Measurements from ENCODE around the gene CARS2. TPM values are rescaled to one million over a fixed set of nuclear protein-coding genes. Genes with fewer than 3 reads are reported as not detected.

Gene CARS2
- total and polyA plus RNA-seq, 2 donors (not counting 3 experiments of a cell fraction or from before 2014, with no cell fraction given) = 42.0 to 51.2 TPM

DNA sequence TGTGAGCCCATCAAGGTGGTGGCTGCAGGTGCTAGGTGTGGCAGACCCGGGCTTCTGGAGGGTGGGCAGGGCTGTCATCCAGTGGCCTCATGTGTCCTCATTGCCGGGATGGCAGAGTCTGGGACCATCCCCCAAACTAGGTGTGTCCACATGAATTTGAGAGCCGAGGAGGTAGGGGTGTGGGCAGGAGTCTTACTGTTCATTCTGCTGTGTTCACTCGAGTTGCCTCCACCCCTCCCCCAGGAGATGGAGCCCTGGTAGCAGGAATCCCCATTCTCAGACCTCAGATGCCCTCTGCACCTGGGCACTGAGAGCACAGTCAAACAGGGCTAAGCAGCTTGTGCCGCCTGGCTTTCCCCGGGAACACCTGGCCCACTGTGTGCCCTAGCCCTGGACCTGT lies 68.2 kb downstream of the CARS2 start:
- H3K4me2 ChIP-seq (ENCODE audit: insufficient read depth, low read length) = no peak overlapping the region
- DNase-seq (ENCODE audit: low read depth, low spot score) (no peak), FAIRE-seq (no peak)
- H3K27me3 ChIP-seq (ENCODE audit: control insufficient read depth in 2 of 2, insufficient read depth in 2 of 2, low read length in 2 of 2) = no peaks in the 10 kb centered on the region
- no peak overlapping the region for H3K9ac ChIP-seq (replicated peaks; ENCODE audit: extremely low read depth, insufficient read depth, low read length)
- H3K79me2 ChIP-seq (ENCODE audit: control insufficient read depth, insufficient read depth, low read length) = no peaks in the 10 kb centered on the region
- no TSS peak for BruUV-seq (replicated peaks)
- no peak overlapping the region for H3K4me3 ChIP-seq (replicated peaks in 1 of 3; ENCODE audit: insufficient read depth in 1 of 3, low read depth in 1 of 3, low read length in 3 of 3)
- intact Hi-C loops (cut with micrococcal nuclease) = no loop called here
- no peak overlapping the region for H2AFZ ChIP-seq (ENCODE audit: low read depth, low read length)
- ChIA-PET CTCF (no interaction called here), POLR2A (no interaction called here)
- no peaks in the 10 kb centered on the region for H3K4me1 ChIP-seq (ENCODE audit: control insufficient read depth, extremely low read depth, insufficient read depth, low read length)
- H4K20me1 ChIP-seq (replicated peaks; ENCODE audit: control insufficient read depth, extremely low read depth, insufficient read depth, low read length) = no peaks in the 10 kb centered on the region
- no peaks in the 10 kb centered on the region for H3K9me1 ChIP-seq (replicated peaks; ENCODE audit: control insufficient read depth, extremely low read depth, insufficient read depth, low read length)
- no peak overlapping the region for H3K27ac ChIP-seq (ENCODE audit: insufficient read depth, low read depth, low read length)
- dilution Hi-C loops (cut with MboI; ENCODE audit: extremely low pct_ligation_motif_present, low sequenced_read_pairs) = no loop called here
- no peak for TF ChIP-seq MYC (IDR thresholded peaks at IDR 0.05; ENCODE audit: low read depth, low read length)
- TF ChIP-seq JUN (IDR thresholded peaks at IDR 0.05; ENCODE audit: borderline replicate concordance, insufficient read depth, insufficient read length, low read depth) = no peak
- no peak for TF ChIP-seq EZH2 (IDR thresholded peaks at IDR 0.05; ENCODE audit: borderline replicate concordance, low read depth, low read length, severe bottlenecking)
- TF ChIP-seq, protein P1, sequence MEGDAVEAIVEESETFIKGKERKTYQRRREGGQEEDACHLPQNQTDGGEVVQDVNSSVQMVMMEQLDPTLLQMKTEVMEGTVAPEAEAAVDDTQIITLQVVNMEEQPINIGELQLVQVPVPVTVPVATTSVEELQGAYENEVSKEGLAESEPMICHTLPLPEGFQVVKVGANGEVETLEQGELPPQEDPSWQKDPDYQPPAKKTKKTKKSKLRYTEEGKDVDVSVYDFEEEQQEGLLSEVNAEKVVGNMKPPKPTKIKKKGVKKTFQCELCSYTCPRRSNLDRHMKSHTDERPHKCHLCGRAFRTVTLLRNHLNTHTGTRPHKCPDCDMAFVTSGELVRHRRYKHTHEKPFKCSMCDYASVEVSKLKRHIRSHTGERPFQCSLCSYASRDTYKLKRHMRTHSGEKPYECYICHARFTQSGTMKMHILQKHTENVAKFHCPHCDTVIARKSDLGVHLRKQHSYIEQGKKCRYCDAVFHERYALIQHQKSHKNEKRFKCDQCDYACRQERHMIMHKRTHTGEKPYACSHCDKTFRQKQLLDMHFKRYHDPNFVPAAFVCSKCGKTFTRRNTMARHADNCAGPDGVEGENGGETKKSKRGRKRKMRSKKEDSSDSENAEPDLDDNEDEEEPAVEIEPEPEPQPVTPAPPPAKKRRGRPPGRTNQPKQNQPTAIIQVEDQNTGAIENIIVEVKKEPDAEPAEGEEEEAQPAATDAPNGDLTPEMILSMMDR (IDR thresholded peaks at IDR 0.05; ENCODE audit: extremely low read depth in 1 of 2, insufficient read depth in 1 of 2, low read depth in 1 of 2, low read length in 2 of 2) = no peak
- no peak for TF ChIP-seq GATA2 (IDR thresholded peaks at IDR 0.05; ENCODE audit: insufficient read depth, insufficient read length, low read depth, low read length)
- no peak for TF ChIP-seq POLR2A (IDR thresholded peaks at IDR 0.05; ENCODE audit: low read depth, low read length)
- no peak for TF ChIP-seq FOS (IDR thresholded peaks at IDR 0.05; ENCODE audit: borderline replicate concordance, insufficient read depth, low read length)
- TF ChIP-seq, protein P2, sequence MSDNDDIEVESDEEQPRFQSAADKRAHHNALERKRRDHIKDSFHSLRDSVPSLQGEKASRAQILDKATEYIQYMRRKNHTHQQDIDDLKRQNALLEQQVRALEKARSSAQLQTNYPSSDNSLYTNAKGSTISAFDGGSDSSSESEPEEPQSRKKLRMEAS (IDR thresholded peaks at IDR 0.05; ENCODE audit: insufficient read depth, insufficient read length) = no peak
- no peak for TF ChIP-seq POLR2AphosphoS5 (IDR thresholded peaks at IDR 0.05; ENCODE audit: insufficient read depth, low read depth, low read length)
- H3K9me3 ChIP-seq (replicated peaks; ENCODE audit: control insufficient read depth, insufficient read depth, low read length) = no peaks in the 10 kb centered on the region
- peaks cover 13 to 49% of the 10 kb centered on the region in 2 experiments for H3K36me3 ChIP-seq (ENCODE audit: control insufficient read depth in 2 of 2, extremely low read depth in 1 of 2, insufficient read depth in 2 of 2, low read length in 2 of 2)
